ENCODE measurements around the gene LRRC8E. TPM values are rescaled to one million over a fixed set of nuclear protein-coding genes. Genes with fewer than 3 reads are reported as not detected.
A peak's percentile ranks its signal among the peaks of the same experiment; 100 is the strongest.

LRRC8E gene
- total RNA-seq, 1 donor = 10.5 TPM

GRCh38 chr19:7870571-7871436, 17.5 kb upstream of the LRRC8E start:
- Histone ChIP-seq H3K27ac (ENCODE audit: low read depth, low read length) (no peak overlapping the region), H4K20me1 (ENCODE audit: insufficient read depth, low read length) (no peaks in the 10 kb centered on the region), H3K36me3 (ENCODE audit: insufficient read depth, low read length) (no peaks in the 10 kb centered on the region), H3K9me3 (ENCODE audit: low read depth, low read length) (no peaks in the 10 kb centered on the region), H3K4me2 (ENCODE audit: insufficient read depth, low read length) (peak overlapping the region; percentile 91), H3K27me3 (ENCODE audit: insufficient read depth, low read length) (peaks cover 25% of the 10 kb centered on the region), H2AFZ (ENCODE audit: low read length) (no peak overlapping the region), H3K4me3 (ENCODE audit: insufficient read depth, low read length) (no peak overlapping the region), H3K79me2 (ENCODE audit: insufficient read depth, low read length) (no peaks in the 10 kb centered on the region), H3K4me1 (ENCODE audit: insufficient read depth, low read length) (peaks cover 12% of the 10 kb centered on the region)
- no peak for TF ChIP-seq CTCF (IDR thresholded peaks at IDR 0.05; ENCODE audit: extremely low read depth, low read depth, low read length)
- peak; percentile 83 for DNase-seq (ENCODE audit: insufficient read length, low spot score, missing footprints)

GRCh38 chr19:7871437-7872305, 16.6 kb upstream of the LRRC8E start:
- no peak for TF ChIP-seq CTCF (IDR thresholded peaks at IDR 0.05; ENCODE audit: extremely low read depth, low read depth, low read length)
- Histone ChIP-seq H3K27ac (ENCODE audit: low read depth, low read length) (no peak overlapping the region), H2AFZ (ENCODE audit: low read length) (peak overlapping the region; percentile 97), H3K9me3 (ENCODE audit: low read depth, low read length) (no peaks in the 10 kb centered on the region), H3K4me1 (ENCODE audit: insufficient read depth, low read length) (peaks cover 12% of the 10 kb centered on the region), H3K79me2 (ENCODE audit: insufficient read depth, low read length) (no peaks in the 10 kb centered on the region), H4K20me1 (ENCODE audit: insufficient read depth, low read length) (no peaks in the 10 kb centered on the region), H3K27me3 (ENCODE audit: insufficient read depth, low read length) (peaks cover 25% of the 10 kb centered on the region), H3K4me2 (ENCODE audit: insufficient read depth, low read length) (peak overlapping the region; percentile 91), H3K4me3 (ENCODE audit: insufficient read depth, low read length) (peak overlapping the region; percentile 73), H3K36me3 (ENCODE audit: insufficient read depth, low read length) (no peaks in the 10 kb centered on the region)
- DNase-seq (ENCODE audit: insufficient read length, low spot score, missing footprints) = peak; percentile 100

- Histone ChIP-seq H3K79me2 (ENCODE audit: insufficient read depth, low read length) (no peaks in the 10 kb centered on the region), H3K36me3 (ENCODE audit: insufficient read depth, low read length) (no peaks in the 10 kb centered on the region), H2AFZ (ENCODE audit: low read length) (no peak overlapping the region), H3K27ac (ENCODE audit: low read depth, low read length) (no peak overlapping the region), H3K4me2 (ENCODE audit: insufficient read depth, low read length) (peak overlapping the region; percentile 91), H3K4me3 (ENCODE audit: insufficient read depth, low read length) (peak overlapping the region; percentile 73), H3K4me1 (ENCODE audit: insufficient read depth, low read length) (peaks cover 15% of the 10 kb centered on the region), H3K9me3 (ENCODE audit: low read depth, low read length) (no peaks in the 10 kb centered on the region), H4K20me1 (ENCODE audit: insufficient read depth, low read length) (no peaks in the 10 kb centered on the region), H3K27me3 (ENCODE audit: insufficient read depth, low read length) (peaks cover 25% of the 10 kb centered on the region)
- peak; percentile 64 for DNase-seq (ENCODE audit: insufficient read length, low spot score, missing footprints)
- no peak for TF ChIP-seq CTCF (IDR thresholded peaks at IDR 0.05; ENCODE audit: extremely low read depth, low read depth, low read length)
These were observed 15.8 kb upstream of the LRRC8E start for GRCh38 chr19:7872306-7873204.

All from osteoblast (primary cell).